Stimulated activated naive CD8-positive, alpha-beta T cell treated with anti-CD3 and anti-CD28 coated beads, Interleukin-15, Interleukin-2, amounts not matched to agents 100 ng/mL and 50 ng/mL, for 24 hours (primary cell): ENCODE data around the gene TRMT11.
"Not testable (repeated sequence)": the region's sequence is repeated elsewhere in the genome, so short reads cannot be mapped to it uniquely, and the experiment has no call there.

Experiments used
- H3K27ac Mint-ChIP-seq: one replicate; pipeline ENCODE4 v1.8.0; 2021; ENCODE audit warnings: mild to moderate bottlenecking, mixed read lengths
- H3K27me3 Mint-ChIP-seq: one replicate; pipeline ENCODE4 v1.8.0; 2021; ENCODE audit warnings: mixed read lengths
- H3K36me3 Mint-ChIP-seq: one replicate; pipeline ENCODE4 v1.8.0; 2021; ENCODE audit warnings: low read depth, mixed read lengths
- H3K4me1 Mint-ChIP-seq: one replicate; pipeline ENCODE4 v1.8.0; 2021; ENCODE audit warnings: low read depth, mixed read lengths
- H3K4me3 Mint-ChIP-seq: one replicate; pipeline ENCODE4 v1.8.0; 2021; ENCODE audit warnings: mild to moderate bottlenecking, mixed read lengths
- H3K9me3 Mint-ChIP-seq: one replicate; pipeline ENCODE4 v1.8.0; 2021; ENCODE audit warnings: mixed read lengths

The TRMT11 gene

DNA sequence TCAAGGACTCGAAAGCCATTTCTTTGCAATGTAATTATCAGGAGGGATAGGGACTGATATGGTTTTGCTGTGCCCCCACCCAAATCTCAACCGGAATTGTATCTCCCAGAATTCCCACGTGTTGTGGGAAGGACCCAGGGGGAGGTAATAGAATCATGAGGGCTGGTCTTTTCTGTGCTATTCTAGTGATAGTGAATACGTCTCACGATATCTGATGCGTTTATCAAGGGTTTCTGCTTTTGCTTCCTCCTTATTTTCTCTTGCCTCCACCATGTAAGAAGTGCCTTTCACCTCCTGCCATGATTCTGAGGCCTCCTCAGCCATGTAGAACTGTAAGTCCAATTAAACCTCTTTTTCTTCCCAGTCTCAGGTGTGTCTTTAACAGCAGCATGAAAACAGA is 35.6 kb upstream of the TRMT11 start:
- not testable (repeated sequence) for H3K4me1 Mint-ChIP-seq, H3K27me3 Mint-ChIP-seq, H3K4me3 Mint-ChIP-seq, H3K27ac Mint-ChIP-seq, H3K36me3 Mint-ChIP-seq, H3K9me3 Mint-ChIP-seq

DNA sequence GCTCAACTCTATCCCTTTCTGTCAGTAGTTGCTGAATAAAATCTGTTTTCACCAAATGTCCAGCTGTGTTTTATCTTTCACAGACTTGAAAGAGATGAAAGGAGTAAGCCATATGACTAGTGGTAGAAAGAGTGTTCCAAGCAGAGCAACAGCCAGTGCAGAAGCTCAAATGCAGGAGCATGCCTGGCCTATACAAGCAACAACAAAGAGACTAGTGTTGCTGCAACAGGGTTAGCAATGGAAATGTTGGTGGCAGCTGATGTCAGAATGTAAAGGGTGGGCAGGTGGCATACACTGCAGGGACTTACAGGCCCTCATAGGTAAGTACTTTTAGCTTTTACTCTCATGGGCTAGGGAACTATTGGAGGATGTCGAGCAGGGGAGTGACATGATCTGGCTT is 35.0 kb upstream of the TRMT11 start:
- H3K9me3 Mint-ChIP-seq, result no peaks in the 10 kb centered on the region
- H3K4me3 Mint-ChIP-seq, result no peak overlapping the region
- H3K4me1 Mint-ChIP-seq, result peaks cover 6% of the 10 kb centered on the region
- no peaks in the 10 kb centered on the region for H3K36me3 Mint-ChIP-seq
- peaks cover 4% of the 10 kb centered on the region for H3K27me3 Mint-ChIP-seq
- H3K27ac Mint-ChIP-seq, result no peak overlapping the region

DNA sequence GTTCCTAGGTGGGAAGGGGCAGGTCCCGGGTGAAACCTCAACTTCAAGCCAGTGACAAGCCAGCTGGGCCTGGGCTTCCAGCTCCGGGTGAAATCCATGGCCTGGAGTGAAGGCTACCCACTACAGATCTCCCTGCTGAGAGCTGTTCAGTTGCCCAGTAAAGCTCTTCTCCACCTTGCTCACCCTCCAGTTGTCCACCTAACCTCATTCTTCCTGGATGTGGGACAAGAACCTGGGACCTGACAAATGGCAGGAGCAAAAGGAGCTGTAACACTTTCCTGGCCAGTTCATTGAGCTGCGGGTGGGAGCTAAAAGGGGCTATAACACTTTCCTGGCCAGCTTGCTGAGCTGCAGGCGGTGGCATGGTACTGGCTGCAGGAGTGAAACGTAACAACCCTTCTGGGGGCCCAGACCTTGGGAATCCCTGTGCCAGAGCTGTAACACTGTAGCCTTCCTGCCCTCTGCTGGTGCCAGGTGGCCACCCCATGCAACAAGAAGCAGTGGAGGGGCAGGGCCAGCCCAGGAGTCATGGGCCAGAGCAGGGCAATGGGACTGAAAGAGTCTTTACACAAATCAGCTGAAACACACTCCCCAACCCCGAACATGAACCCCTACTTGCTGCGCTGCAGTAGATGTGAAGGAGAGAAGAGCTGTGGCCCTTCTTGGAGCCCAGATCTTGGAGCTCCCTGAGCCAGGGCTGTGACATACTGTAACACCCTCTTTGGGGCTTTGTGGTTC is 33.4 kb upstream of the TRMT11 start:
- Mint-ChIP-seq H3K27ac (no peak overlapping the region), H3K36me3 (no peaks in the 10 kb centered on the region), H3K4me1 (peaks cover 6% of the 10 kb centered on the region), H3K27me3 (peaks cover 4% of the 10 kb centered on the region), H3K9me3 (no peaks in the 10 kb centered on the region), H3K4me3 (no peak overlapping the region)

DNA sequence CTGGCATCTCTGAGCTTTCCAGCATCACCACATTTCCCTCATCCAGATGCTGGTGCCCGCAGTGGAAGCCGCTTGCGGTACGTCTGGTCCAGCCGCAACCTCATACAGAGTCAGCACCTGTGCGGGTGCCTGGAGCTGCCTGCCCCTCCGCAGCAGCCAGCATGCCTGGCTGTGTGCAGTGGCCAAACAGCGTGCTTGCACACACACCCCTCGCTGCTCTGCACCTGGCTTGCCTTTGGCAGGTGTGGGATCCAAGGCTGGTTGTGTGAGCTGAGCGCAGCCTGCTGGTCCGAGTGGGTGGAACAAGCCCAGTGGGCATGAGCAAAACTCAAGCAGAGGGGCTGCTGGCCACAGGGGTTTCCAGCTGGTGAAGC is 32.9 kb upstream of the TRMT11 start:
- no peaks in the 10 kb centered on the region for H3K9me3 Mint-ChIP-seq
- H3K27ac Mint-ChIP-seq, result no peak overlapping the region
- H3K36me3 Mint-ChIP-seq, result no peaks in the 10 kb centered on the region
- peaks cover 4% of the 10 kb centered on the region for H3K27me3 Mint-ChIP-seq
- peaks cover 6% of the 10 kb centered on the region for H3K4me1 Mint-ChIP-seq
- H3K4me3 Mint-ChIP-seq, result no peak overlapping the region

DNA sequence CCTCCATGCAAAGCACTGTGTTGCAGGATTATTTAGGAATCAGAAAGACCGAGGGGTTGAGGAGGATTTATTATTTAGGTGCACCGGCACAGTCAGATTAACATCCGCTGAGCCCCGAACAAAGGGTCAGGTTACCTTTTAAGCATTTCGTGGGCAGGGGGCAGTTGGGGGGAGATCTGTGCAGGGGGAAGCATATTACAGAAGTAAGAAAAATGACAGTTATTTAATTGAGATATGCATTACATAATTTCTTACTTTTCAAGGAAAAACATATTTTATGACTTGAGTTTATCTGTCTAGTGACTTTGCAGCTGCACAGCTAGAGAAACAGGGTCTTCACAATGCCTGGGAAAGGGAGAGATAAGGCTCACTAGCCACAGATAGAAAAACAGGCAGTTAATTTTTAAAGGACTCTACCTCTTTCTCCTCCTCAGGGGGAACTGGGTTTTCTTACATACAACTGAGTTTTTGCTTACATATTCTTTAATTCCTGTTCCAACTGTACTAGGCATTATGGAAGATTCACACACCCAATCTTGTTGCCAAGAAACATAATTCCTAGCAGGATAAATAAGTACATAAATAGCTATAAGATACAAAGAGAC is 31.5 kb upstream of the TRMT11 start:
- Mint-ChIP-seq H3K36me3 (no peaks in the 10 kb centered on the region), H3K27ac (no peak overlapping the region), H3K9me3 (no peaks in the 10 kb centered on the region), H3K4me1 (peaks cover 6% of the 10 kb centered on the region), H3K27me3 (peaks cover 4% of the 10 kb centered on the region), H3K4me3 (no peak overlapping the region)

DNA sequence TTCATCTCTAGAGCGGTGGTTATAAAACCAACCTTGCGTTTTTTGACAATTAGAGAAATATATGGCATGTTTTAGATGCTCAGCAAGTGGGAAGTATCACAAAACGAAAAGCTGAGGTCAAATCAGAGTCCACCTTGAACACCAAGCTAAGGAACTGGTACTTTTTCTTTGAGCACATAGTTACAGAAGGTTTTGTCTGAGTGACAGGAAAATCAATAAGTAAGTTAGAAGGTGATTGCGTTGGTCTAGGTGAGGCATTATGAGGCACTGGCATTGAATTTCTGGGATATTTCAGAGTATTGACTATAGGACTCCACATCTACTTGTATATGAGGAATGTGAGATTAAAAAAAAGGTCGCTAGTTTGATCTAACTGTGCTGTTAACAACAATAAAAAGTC is 30.4 kb upstream of the TRMT11 start:
- Mint-ChIP-seq H3K9me3 (no peaks in the 10 kb centered on the region), H3K27me3 (peaks cover 4% of the 10 kb centered on the region), H3K27ac (peak overlapping the region; percentile 72), H3K36me3 (no peaks in the 10 kb centered on the region), H3K4me3 (no peak overlapping the region), H3K4me1 (peaks cover 6% of the 10 kb centered on the region)

DNA sequence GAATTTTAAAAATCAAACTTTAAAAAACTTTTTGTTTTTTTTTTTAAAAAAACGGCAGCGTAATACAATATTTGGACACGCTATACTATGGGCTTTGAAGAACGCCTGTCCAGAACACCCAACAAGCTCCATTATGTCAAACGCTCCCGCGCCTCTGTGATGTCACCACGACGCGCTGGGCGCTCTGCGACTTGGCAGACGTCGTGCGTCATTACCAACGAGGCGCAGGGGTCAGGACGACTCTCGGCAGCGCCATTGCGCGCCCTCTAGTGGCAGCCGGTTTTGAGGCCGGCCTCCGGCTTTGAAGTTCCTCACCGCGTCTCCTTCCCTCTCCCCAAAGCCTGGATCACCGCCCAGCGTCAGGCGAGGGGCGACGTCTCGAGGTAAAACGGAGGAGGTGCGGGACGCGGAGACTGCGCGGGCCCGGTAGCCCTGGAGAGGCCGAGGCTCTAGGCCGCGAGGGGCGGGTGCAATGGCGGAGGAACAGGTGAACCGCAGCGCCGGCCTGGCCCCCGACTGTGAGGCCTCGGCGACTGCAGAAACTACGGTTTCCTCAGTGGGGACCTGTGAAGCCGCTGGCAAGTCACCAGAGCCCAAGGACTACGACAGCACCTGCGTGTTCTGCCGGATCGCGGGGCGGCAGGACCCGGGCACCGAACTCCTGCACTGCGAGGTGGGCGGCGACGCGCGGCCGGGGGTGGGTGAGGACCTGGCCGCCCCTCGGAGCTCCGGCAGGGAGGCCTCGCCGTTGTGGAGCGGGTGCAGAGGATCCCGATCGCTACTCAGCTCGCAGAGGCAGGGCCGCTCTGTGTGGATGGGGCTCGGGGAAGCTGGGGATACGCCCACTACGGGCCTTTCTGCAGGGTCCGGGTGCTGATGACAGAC is 29.6 kb upstream of the TRMT11 start, which contains the start of gene HINT3:
Gene HINT3 (plus strand): TSS at position 265 of the 885 bp plus-strand sequence. CDS start 208 bp downstream, at position 473.
- Mint-ChIP-seq H3K4me3 (no peak within 1 kb of the TSS), H3K27me3 (peaks cover 4% of the 10 kb centered on the region), H3K4me1 (peaks cover 6% of the 10 kb centered on the region), H3K36me3 (no peaks in the 10 kb centered on the region), H3K9me3 (no peaks in the 10 kb centered on the region), H3K27ac (peak within 1 kb of the TSS; percentile 84)

DNA sequence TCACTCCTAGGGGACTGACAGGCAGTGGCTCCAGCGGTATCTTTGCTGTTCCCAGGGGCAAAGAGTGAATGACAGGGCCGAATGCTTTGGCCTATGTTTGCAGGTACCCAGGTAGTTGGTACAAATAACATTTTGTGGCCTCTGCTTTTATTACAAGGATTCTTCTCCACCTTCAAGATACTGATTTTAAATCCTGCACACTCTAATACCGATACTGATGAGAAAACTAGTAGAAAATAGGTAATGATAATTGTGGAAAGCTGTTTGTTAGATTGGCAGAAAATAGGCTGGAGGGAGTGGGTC is 29.0 kb upstream of the TRMT11 start:
- Mint-ChIP-seq H3K4me1 (peaks cover 6% of the 10 kb centered on the region), H3K27me3 (peaks cover 1% of the 10 kb centered on the region), H3K9me3 (no peaks in the 10 kb centered on the region), H3K36me3 (no peaks in the 10 kb centered on the region), H3K4me3 (no peak overlapping the region), H3K27ac (no peak overlapping the region)

DNA sequence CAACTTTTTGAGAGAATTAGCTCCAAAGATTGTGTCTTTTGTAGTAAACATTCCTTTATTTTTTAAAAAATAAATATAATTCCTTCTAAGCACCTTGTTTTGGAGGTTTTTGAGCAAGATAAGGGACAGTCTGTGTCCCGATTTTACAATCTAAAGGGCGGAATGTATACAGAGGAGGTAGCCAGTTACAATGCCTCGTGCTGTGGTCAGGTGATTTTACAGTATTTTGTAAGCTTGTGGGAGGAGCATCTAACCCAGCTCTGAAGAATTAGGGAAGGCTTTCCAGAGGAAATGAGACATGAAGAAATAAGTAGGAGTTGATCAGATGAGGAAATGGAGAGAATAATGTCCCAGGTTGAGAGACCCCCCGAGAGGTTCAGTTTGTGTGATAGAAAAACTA is 28.5 kb upstream of the TRMT11 start:
- Mint-ChIP-seq H3K27me3 (no peaks in the 10 kb centered on the region), H3K9me3 (no peaks in the 10 kb centered on the region), H3K4me1 (peaks cover 6% of the 10 kb centered on the region), H3K36me3 (no peaks in the 10 kb centered on the region), H3K4me3 (no peak overlapping the region), H3K27ac (no peak overlapping the region)

DNA sequence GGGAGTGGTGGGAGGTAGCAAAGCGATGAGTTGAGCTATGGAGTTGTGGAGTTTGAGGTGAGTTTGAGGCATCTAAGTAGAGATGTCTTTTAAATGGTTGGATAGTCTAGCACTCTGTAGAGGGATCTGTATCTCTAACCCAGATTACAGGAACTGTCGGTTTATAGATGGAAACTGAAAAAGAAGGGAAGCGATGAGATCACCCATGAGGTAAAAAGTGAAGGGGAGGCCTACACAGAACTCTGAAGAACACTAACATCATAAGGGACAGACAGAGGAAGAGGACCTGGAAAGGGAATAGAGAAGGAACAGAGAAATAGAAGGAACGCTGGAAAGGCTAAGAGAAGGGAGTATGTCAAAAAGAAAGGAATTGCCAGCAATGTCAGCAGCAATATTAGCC is 27.3 kb upstream of the TRMT11 start:
- Mint-ChIP-seq H3K27me3 (no peaks in the 10 kb centered on the region), H3K9me3 (no peaks in the 10 kb centered on the region)

DNA sequence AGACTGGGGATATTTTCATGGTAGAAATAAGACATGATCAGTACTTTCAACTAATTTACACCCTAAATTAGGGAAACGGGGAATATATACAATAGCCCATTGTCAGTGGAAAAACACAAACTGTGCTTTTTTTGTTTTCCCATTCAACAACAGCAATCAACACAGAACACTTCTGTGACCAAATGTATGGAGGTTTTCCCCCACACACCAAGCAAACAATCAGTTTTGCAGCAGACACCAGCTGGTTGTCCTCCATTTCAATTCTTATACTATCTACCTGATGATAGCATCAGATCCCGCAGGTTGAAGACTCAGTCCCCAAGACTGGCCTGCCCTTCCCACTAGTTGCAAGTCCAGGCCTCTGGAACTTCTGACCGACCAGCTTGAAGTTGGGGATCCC is 25.2 kb upstream of the TRMT11 start:
- Mint-ChIP-seq H3K27ac (no peak overlapping the region), H3K27me3 (no peaks in the 10 kb centered on the region), H3K4me3 (no peak overlapping the region), H3K4me1 (peaks cover 6% of the 10 kb centered on the region), H3K36me3 (no peaks in the 10 kb centered on the region), H3K9me3 (no peaks in the 10 kb centered on the region)

More for the DNA sequence above, 27.3 kb upstream of the TRMT11 start:
- no peak overlapping the region for H3K4me3 Mint-ChIP-seq
- no peaks in the 10 kb centered on the region for H3K36me3 Mint-ChIP-seq
- H3K27ac Mint-ChIP-seq, result no peak overlapping the region
- H3K4me1 Mint-ChIP-seq, result peaks cover 10% of the 10 kb centered on the region

DNA sequence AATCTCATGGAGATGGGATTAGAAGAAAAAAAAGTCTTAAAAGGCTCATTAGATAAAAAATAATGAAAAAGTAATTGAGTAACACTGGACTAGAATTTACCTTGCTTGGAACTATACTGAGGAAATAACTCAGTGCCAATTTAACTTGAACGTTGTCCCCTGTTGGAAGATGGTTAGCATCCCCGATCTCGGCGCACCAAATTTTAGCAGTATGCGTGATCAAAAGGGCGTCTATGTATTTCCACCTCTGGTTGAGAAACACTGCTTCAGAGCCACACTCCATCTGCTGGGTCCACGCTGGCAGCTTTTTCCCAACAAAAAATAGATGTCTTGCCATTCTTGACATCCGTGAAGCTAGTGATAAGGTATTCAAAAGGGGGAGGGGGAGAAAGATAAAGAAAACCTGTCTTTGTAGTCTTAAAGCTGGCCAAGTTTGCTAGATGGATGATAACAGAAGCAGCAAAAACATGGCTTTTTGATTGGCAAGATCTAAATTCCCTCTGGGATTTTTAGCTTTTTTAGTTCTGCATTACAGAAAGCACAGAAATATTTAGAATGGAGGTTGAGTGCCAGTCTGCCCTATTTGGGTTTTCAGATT is 23.3 kb upstream of the TRMT11 start:
- Mint-ChIP-seq H3K27ac (no peak overlapping the region), H3K4me1 (peaks cover 5% of the 10 kb centered on the region), H3K4me3 (no peak overlapping the region), H3K36me3 (peaks cover 16% of the 10 kb centered on the region), H3K27me3 (no peaks in the 10 kb centered on the region), H3K9me3 (no peaks in the 10 kb centered on the region)

DNA sequence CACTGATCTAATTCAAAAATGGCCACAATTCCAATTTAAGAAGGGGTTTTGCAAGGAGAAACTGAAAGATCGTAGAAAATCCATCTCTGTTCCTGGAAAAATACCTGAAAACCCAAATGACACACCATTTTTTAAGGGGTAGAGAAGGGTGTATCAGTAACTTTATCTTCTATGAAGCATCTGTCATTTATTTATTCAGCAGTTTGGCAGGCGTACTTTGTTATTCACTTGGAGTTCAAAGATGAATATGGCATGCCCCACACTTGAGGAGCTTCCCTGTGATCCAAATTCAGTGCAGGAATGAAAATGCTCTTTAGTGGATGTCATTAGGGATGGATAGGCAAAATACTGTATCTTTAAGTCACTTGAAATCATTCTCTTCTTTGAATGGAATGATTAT is 22.5 kb upstream of the TRMT11 start:
- Mint-ChIP-seq H3K36me3 (peaks cover 24% of the 10 kb centered on the region), H3K4me1 (peaks cover 13% of the 10 kb centered on the region), H3K4me3 (no peak overlapping the region), H3K27ac (no peak overlapping the region), H3K9me3 (no peaks in the 10 kb centered on the region), H3K27me3 (no peaks in the 10 kb centered on the region)

DNA sequence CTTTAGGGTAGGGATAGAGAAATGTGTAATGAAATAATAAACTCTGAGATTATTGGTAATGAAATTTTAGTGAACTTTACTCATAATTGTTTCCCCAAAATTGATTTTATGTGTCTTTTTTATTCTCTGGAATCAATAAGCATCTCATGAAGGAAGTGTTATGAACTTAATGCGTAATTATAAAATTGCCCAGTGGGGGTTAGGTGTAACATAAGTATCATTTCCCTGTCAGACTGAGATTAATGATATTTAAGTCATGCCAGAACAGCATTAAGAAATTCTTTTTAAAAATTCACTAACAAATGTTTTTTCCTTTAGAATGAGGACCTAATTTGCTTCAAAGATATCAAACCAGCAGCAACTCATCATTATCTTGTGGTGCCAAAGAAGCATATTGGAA is 19.8 kb upstream of the TRMT11 start:
- Mint-ChIP-seq H3K36me3 (peaks cover 31% of the 10 kb centered on the region), H3K4me1 (peaks cover 22% of the 10 kb centered on the region), H3K27me3 (no peaks in the 10 kb centered on the region), H3K27ac (no peak overlapping the region), H3K9me3 (no peaks in the 10 kb centered on the region), H3K4me3 (no peak overlapping the region)

DNA sequence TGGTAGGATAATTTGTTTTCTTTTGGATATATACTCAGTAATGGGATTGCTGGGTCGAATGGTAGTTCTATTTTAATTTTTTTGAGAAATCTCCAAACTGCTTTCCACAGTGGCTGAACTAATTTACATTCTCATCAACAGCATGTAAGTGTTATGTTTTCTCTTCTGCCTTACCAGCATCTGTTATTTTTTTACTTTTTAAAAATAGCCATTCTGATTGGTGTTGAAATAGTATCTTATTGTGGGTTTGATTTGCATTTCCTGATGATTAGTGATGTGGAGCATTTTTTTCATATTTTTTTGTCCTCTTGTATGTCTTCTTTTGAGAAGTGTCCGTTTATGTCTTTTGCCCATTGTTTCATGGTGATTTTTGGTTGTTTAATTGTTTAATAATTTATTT is 17.8 kb upstream of the TRMT11 start:
- Mint-ChIP-seq H3K9me3 (no peaks in the 10 kb centered on the region), H3K4me3 (no peak overlapping the region), H3K36me3 (peaks cover 36% of the 10 kb centered on the region), H3K4me1 (peaks cover 20% of the 10 kb centered on the region), H3K27ac (peak overlapping the region; percentile 12), H3K27me3 (no peaks in the 10 kb centered on the region)
